ENCODE data around the gene POGZ.

GRCh38 chr1:151501474-151501873 lies 42.2 kb upstream of the POGZ start:
- TF ChIP-seq CTCF (IDR thresholded peaks at IDR 0.05; ENCODE audit: low read length), result no peak
- TF ChIP-seq EZH2 (optimal IDR thresholded peaks at IDR 0.05; ENCODE audit: low read depth, low read length), result no peak
- no peak for TF ChIP-seq EZH2phosphoT487 (IDR thresholded peaks at IDR 0.05; ENCODE audit: low read length)
